ENCODE results near the gene DLG2. TPM values are rescaled to one million over a fixed set of nuclear protein-coding genes. Genes with fewer than 3 reads are reported as not detected.

The DLG2 gene
- total and polyA plus RNA-seq, 2 of the 8 experiments (the other 6 are each of a cell fraction or from before 2014, with no cell fraction given), result 1.7 to 14.3 TPM

GRCh38 chr11:83473743-83474142 lies 2153.4 kb downstream of the DLG2 start:
- Histone ChIP-seq H4K8ac (ENCODE audit: extremely low read depth, insufficient read depth, low read length) (no peak overlapping the region), H4K5ac (ENCODE audit: insufficient read length, low read depth, low read length) (no peak overlapping the region), H2BK5ac (ENCODE audit: low read depth, low read length) (no peak overlapping the region), H3K79me2 (ENCODE audit: control insufficient read depth in 1 of 2, insufficient read depth in 2 of 2, low read length in 2 of 2) (no peaks in the 10 kb centered on the region), H2BK12ac (ENCODE audit: low read depth, low read length) (no peak overlapping the region), H3K23me2 (ENCODE audit: low read depth, low read length) (no peaks in the 10 kb centered on the region), H4K20me1 (replicated peaks in 1 of 2; ENCODE audit: control insufficient read depth in 1 of 2, insufficient read depth in 2 of 2, low read length in 2 of 2) (no peaks in the 10 kb centered on the region), H2BK15ac (ENCODE audit: low read length) (no peak overlapping the region), H2BK120ac (replicated peaks; ENCODE audit: low read depth, low read length) (no peak overlapping the region), H3K9ac (replicated peaks in 1 of 4; ENCODE audit: extremely low read depth in 1 of 4, low read depth in 3 of 4, low read length in 3 of 4) (no peak overlapping the region), H3K56ac (replicated peaks; ENCODE audit: insufficient read length, low read depth, low read length) (no peak overlapping the region), H3K27me3 (replicated peaks in 1 of 4; ENCODE audit: control insufficient read depth in 3 of 4, extremely low read depth in 1 of 4, insufficient read depth in 3 of 4, low read length in 3 of 4) (no peaks in the 10 kb centered on the region), H3K79me1 (ENCODE audit: low read depth, low read length) (no peaks in the 10 kb centered on the region), H3K18ac (ENCODE audit: extremely low read depth, low read length) (no peak overlapping the region), H3K4me3 (ENCODE audit: extremely low read depth in 1 of 4, insufficient read depth in 2 of 4, low read depth in 3 of 4, low read length in 4 of 4) (no peak overlapping the region), H2BK20ac (ENCODE audit: low read length) (no peak overlapping the region), H3K4me1 (replicated peaks in 1 of 4; ENCODE audit: control insufficient read depth in 3 of 4, insufficient read depth in 4 of 4, low read length in 3 of 4) (no peaks in the 10 kb centered on the region), H2AFZ (ENCODE audit: low read length) (no peak overlapping the region), H3K14ac (ENCODE audit: insufficient read length) (no peak overlapping the region), H4K91ac (replicated peaks; ENCODE audit: insufficient read length, low read length) (no peak overlapping the region), H3K23ac (ENCODE audit: insufficient read length) (no peak overlapping the region), H3K27ac (ENCODE audit: low read depth, low read length) (no peak overlapping the region), H3K4ac (replicated peaks; ENCODE audit: insufficient read length, low read depth, low read length) (no peak overlapping the region), H2AK5ac (ENCODE audit: low read depth, low read length) (no peak overlapping the region), H3K36me3 (ENCODE audit: control insufficient read depth in 2 of 4, insufficient read depth in 4 of 4, low read length in 3 of 4) (no peaks in the 10 kb centered on the region), H3K9me3 (ENCODE audit: insufficient read depth in 2 of 2, low read depth in 1 of 2, low read length in 1 of 2) (no peaks in the 10 kb centered on the region), H3K4me2 (ENCODE audit: insufficient read depth in 1 of 2, low read depth in 2 of 2, low read length in 2 of 2) (no peak overlapping the region)
- no peak for FAIRE-seq
- TF ChIP-seq E2F6 (IDR thresholded peaks at IDR 0.05) (no peak), SP4 (IDR thresholded peaks at IDR 0.05; ENCODE audit: low read length) (no peak), POLR2A (IDR thresholded peaks at IDR 0.05; ENCODE audit: control extremely low read depth in 1 of 2, low read depth in 2 of 2, low read length in 2 of 2) (no peak), EGR1 (IDR thresholded peaks at IDR 0.05; ENCODE audit: borderline replicate concordance, low read depth, low read length) (no peak), RFX5 (IDR thresholded peaks at IDR 0.05; ENCODE audit: borderline replicate concordance, low read depth, low read length) (no peak), RNF2 (IDR thresholded peaks at IDR 0.05; ENCODE audit: borderline replicate concordance, low read depth, low read length, missing control alignments, poor library complexity, severe bottlenecking) (no peak), POU5F1 (IDR thresholded peaks at IDR 0.05; ENCODE audit: low read depth, low read length) (no peak), HDAC2 (IDR thresholded peaks at IDR 0.05; ENCODE audit: borderline replicate concordance in 1 of 2, low read depth in 2 of 2, low read length in 2 of 2) (no peak), GTF2F1 (IDR thresholded peaks at IDR 0.05; ENCODE audit: borderline replicate concordance, low read depth, low read length) (no peak), CHD1 (IDR thresholded peaks at IDR 0.05; ENCODE audit: low read depth, low read length) (no peak), ASH2L (IDR thresholded peaks at IDR 0.05; ENCODE audit: low read length) (no peak), SRF (IDR thresholded peaks at IDR 0.05; ENCODE audit: low read depth, low read length) (no peak), SIN3A (conservative IDR thresholded peaks at IDR 0.05 in 1 of 2, IDR thresholded peaks at IDR 0.05 in 1 of 2; ENCODE audit: low read depth in 1 of 2, low read length in 2 of 2) (no peak)
- CTCF ChIA-PET (ENCODE audit: partially characterized antibody), result interaction anchor here (0.9 to 1.3 kb wide), 2 partner anchors 12 to 38 kb away, joined by 3 read pairs; no protein-coding TSS in a partner anchor
- POLR2A ChIA-PET (ENCODE audit: partially characterized antibody), result no interaction called here
- WGBS, 2 experiments (ENCODE audit: extremely low coverage in 1 of 2, insufficient coverage in 1 of 2, insufficient read length in 1 of 2, insufficient replicate concordance in 2 of 2, low coverage in 1 of 2, low lambda C conversion rate in 2 of 2, missing lambda C conversion rate in 1 of 2), result 90% methylated on average over 3 of the region's 3 CpGs; no CpG with 5 or more reads in 1 of the 2 experiments
- DNase-seq (ENCODE audit: low read depth in 1 of 2, low spot score in 2 of 2), result no peak
